GM23338 (cell line): ENCODE measurements around the gene SLC25A30. TPM values are rescaled to one million over a fixed set of nuclear protein-coding genes. Genes with fewer than 3 reads are reported as not detected.
A peak's percentile ranks its signal among the peaks of the same experiment; 100 is the strongest.

Experiments
- ATAC-seq: fragments of 200-7000 bp; cut with Tn5 transposase; 3 replicates; pipeline ENCODE4 v1.9.1; 2020
- DNase-seq: peaks from one replicate; pipeline ENCODE4 v3.0.0-alpha.2; 2015; ENCODE audit warnings: low spot score
- H2AFZ ChIP-seq: fragments of 200-600 bp; sonication (generic); 2 replicates; pipeline ENCODE4 v1.8.0; 2016; ENCODE audit warnings: antibody characterized with exemption, mild to moderate bottlenecking, moderate library complexity
- H3F3A ChIP-seq: fragments of 200-600 bp; sonication (generic); replicated peaks from 2 replicates; pipeline ENCODE4 v1.8.0; 2017; ENCODE audit warnings: antibody characterized with exemption, mixed run types, low read depth
- H3K27ac ChIP-seq: fragments of 200-600 bp; sonication (generic); 2 replicates; pipeline ENCODE4 v1.6.1; 2016; ENCODE audit warnings: low read depth
- H3K27me3 ChIP-seq: fragments of 200-600 bp; sonication (generic); 2 replicates; pipeline ENCODE4 v1.8.0; 2016; ENCODE audit warnings: mild to moderate bottlenecking, mixed run types, moderate library complexity; ENCODE audit not compliant: insufficient read depth
- H3K36me3 ChIP-seq: fragments of 200-600 bp; sonication (generic); 2 replicates; pipeline ENCODE4 v1.8.0; 2016; ENCODE audit warnings: mild to moderate bottlenecking; ENCODE audit not compliant: insufficient read depth
- H3K4me1 ChIP-seq: fragments of 200-600 bp; sonication (generic); 2 replicates; pipeline ENCODE4 v1.8.0; 2016; ENCODE audit warnings: mild to moderate bottlenecking, moderate library complexity; ENCODE audit not compliant: insufficient read depth
- H3K4me2 ChIP-seq: fragments of 200-600 bp; sonication (generic); 2 replicates; pipeline ENCODE4 v1.7.1; 2017; ENCODE audit warnings: mixed run types
- H3K4me3 ChIP-seq: fragments of 200-600 bp; sonication (generic); 2 replicates; pipeline ENCODE4 v1.6.1; 2016; ENCODE audit warnings: mixed run types
- H3K79me2 ChIP-seq: fragments of 200-600 bp; sonication (generic); replicated peaks from 2 replicates; pipeline ENCODE4 v1.8.0; 2017; ENCODE audit warnings: mild to moderate bottlenecking; ENCODE audit not compliant: insufficient read depth
- H3K9me2 ChIP-seq: fragments of 200-600 bp; sonication (generic); 2 replicates; pipeline ENCODE4 v1.8.0; 2017; ENCODE audit not compliant: insufficient read depth
- H4K20me1 ChIP-seq: fragments of 200-600 bp; sonication (generic); replicated peaks from 2 replicates; pipeline ENCODE4 v1.8.0; 2017; ENCODE audit warnings: mild to moderate bottlenecking; ENCODE audit not compliant: insufficient read depth
- H3K27ac Mint-ChIP-seq: 2 replicates; pipeline ENCODE4 v1.8.0; 2020; ENCODE audit warnings: inconsistent platforms, mild to moderate bottlenecking, moderate library complexity, mixed read lengths
- H3K27me3 Mint-ChIP-seq: 3 replicates; pipeline ENCODE4 v1.8.0; 2022; ENCODE audit warnings: low read depth, mild to moderate bottlenecking, moderate library complexity, mixed read lengths, inconsistent platforms; ENCODE audit not compliant: insufficient read depth, poor library complexity
- H3K36me3 Mint-ChIP-seq: 3 replicates; pipeline ENCODE4 v1.8.0; 2021; ENCODE audit warnings: low read depth, mild to moderate bottlenecking, inconsistent platforms, moderate library complexity, mixed read lengths
- H3K4me1 Mint-ChIP-seq: 3 replicates; pipeline ENCODE4 v1.8.0; 2020; ENCODE audit warnings: mild to moderate bottlenecking, inconsistent platforms, mixed read lengths
- H3K4me3 Mint-ChIP-seq: 3 replicates; pipeline ENCODE4 v1.8.0; 2021; ENCODE audit warnings: moderate library complexity, mild to moderate bottlenecking, inconsistent platforms, mixed read lengths
- H3K9me3 Mint-ChIP-seq: 3 replicates; pipeline ENCODE4 v1.8.0; 2020; ENCODE audit warnings: moderate library complexity, mild to moderate bottlenecking, inconsistent platforms, mixed read lengths
- CREB1 ChIP-seq: fragments of 250-450 bp; sonication (Bioruptor Pico); IDR thresholded peaks from 2 replicates; pipeline ENCODE4 v1.5.0; 2020; ENCODE audit warnings: low read depth, mild to moderate bottlenecking, moderate library complexity
- EZH2 ChIP-seq: fragments of 200-600 bp; sonication (generic); IDR thresholded peaks from one replicate; pipeline ENCODE4 v1.8.0; 2017; ENCODE audit warnings: antibody characterized with exemption, mild to moderate bottlenecking, low read depth; ENCODE audit not compliant: unreplicated experiment
- EZH2phosphoT487 ChIP-seq: fragments of 200-600 bp; sonication (generic); IDR thresholded peaks from one replicate; pipeline ENCODE4 v1.8.1; 2018; ENCODE audit warnings: antibody characterized with exemption; ENCODE audit not compliant: unreplicated experiment
- NANOG ChIP-seq: IDR thresholded peaks from 2 replicates; pipeline ENCODE4 v1.6.1; 2016; ENCODE audit warnings: antibody characterized with exemption, borderline replicate concordance
- POLR2AphosphoS5 ChIP-seq: IDR thresholded peaks from 2 replicates; pipeline ENCODE4 v1.6.1; 2016; ENCODE audit warnings: antibody characterized with exemption, low read depth
- REST ChIP-seq: IDR thresholded peaks from one replicate; pipeline ENCODE4 v1.6.1; 2018; ENCODE audit warnings: antibody characterized with exemption; ENCODE audit not compliant: unreplicated experiment
- STAT1 ChIP-seq: IDR thresholded peaks from one replicate; pipeline ENCODE4 v1.6.1; 2016; ENCODE audit warnings: antibody characterized with exemption; ENCODE audit not compliant: unreplicated experiment
- ZNF114 ChIP-seq: fragments of 250-450 bp; sonication (Bioruptor Pico); IDR thresholded peaks from 2 replicates; pipeline ENCODE4 v1.5.0; 2020; ENCODE audit warnings: mild to moderate bottlenecking, moderate library complexity
- ZNF331 ChIP-seq: fragments of 250-450 bp; sonication (Bioruptor Pico); IDR thresholded peaks from 2 replicates; pipeline ENCODE4 v1.5.0; 2020; ENCODE audit warnings: low read depth, mild to moderate bottlenecking, moderate library complexity
- polyA plus RNA-seq: library from polyadenylated mRNA; unstranded; fragments of >200 nt; fragmentation: Nextera tagmentation; extraction: Ambion mirVana; gene quantifications from 2 replicates; pipeline ENCODE4 v1.2.1, GENCODE V29; 2016
- total RNA-seq: library from RNA; depleted of rRNA; stranded (reverse); fragments of >200 nt; shearing (Covaris generic); gene quantifications from 2 replicates; pipeline ENCODE4 v1.2.3, GENCODE V29; 2014
- TF ChIP-seq, protein P1 (sequence below): IDR thresholded peaks from 2 replicates; pipeline ENCODE4 v1.6.1; 2016; ENCODE audit warnings: antibody characterized with exemption

SLC25A30 gene
- total and polyA plus RNA-seq, 2 experiments from 2014 or later: 2.0 to 7.5 TPM

DNA sequence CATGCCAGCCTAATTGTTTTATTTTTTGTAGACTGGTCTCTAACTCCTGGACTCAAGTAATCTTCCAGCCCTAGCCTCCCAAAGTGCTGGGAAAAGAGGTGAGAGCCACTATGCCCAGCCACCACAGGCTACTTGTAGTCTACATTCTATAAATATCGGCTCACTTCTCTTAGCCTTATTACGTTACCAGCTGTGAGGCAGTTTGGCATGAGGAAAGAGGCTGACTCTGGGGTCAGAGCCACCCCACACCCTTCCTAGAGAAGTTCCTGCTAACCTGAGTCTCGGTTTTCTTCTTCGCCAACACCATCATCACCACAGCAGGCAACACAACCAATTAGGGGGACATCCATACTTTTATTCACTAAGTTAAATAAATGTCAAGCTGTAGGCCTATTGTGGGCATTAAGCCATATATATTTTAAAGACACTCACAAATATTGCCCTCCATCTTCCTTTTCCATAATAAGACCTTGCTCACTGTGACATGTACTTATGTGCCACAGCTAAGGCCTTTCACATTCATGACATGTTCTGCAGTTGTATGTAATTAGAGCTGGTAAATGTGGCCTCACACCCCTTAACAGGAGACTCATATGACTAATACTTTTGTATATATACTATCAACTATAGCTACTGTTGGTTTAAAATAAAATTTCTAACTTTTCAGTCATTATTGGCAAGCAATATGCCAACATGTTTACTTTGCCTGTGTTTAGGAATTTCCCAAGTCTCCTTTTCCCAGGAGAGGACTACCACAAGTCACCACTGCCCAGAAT, 5.7 kb downstream of the SLC25A30 start:
- Mint-ChIP-seq H3K27ac (no peak overlapping the region), H3K9me3 (no peaks in the 10 kb centered on the region), H3K4me3 (no peak overlapping the region), H3K27me3 (peaks cover 8% of the 10 kb centered on the region), H3K4me1 (peaks cover 7% of the 10 kb centered on the region; the same call in 1 of the 3 replicates), H3K36me3 (peaks cover 5% of the 10 kb centered on the region; the same call in 2 of the 3 replicates)
- Histone ChIP-seq H3K27ac (no peak overlapping the region), H3K4me3 (no peak overlapping the region), H3K4me2 (no peak overlapping the region), H3F3A (0 out of 2 replicates have a peak, but pooled peaks cover 4% of the 10 kb centered on the region), H3K36me3 (no peaks in the 10 kb centered on the region), H2AFZ (no peak overlapping the region), H3K27me3 (peaks cover 11% of the 10 kb centered on the region), H3K4me1 (no peaks in the 10 kb centered on the region), H4K20me1 (peaks cover 6% of the 10 kb centered on the region; the same call in 1 of the 2 replicates), H3K9me2 (no peaks in the 10 kb centered on the region), H3K79me2 (0 out of 2 replicates have a peak, but pooled peaks cover 4% of the 10 kb centered on the region)
- TF ChIP-seq NANOG: no peak
- TF ChIP-seq EZH2phosphoT487: no peak
- no peak for TF ChIP-seq STAT1
- no peak for TF ChIP-seq CREB1 (CRISPR knock-in tag)
- no peak for TF ChIP-seq EZH2
- TF ChIP-seq REST: no peak
- no peak for TF ChIP-seq POLR2AphosphoS5
- no peak for TF ChIP-seq ZNF331 (CRISPR knock-in tag)
- TF ChIP-seq, protein P1, sequence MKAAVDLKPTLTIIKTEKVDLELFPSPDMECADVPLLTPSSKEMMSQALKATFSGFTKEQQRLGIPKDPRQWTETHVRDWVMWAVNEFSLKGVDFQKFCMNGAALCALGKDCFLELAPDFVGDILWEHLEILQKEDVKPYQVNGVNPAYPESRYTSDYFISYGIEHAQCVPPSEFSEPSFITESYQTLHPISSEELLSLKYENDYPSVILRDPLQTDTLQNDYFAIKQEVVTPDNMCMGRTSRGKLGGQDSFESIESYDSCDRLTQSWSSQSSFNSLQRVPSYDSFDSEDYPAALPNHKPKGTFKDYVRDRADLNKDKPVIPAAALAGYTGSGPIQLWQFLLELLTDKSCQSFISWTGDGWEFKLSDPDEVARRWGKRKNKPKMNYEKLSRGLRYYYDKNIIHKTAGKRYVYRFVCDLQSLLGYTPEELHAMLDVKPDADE: no peak
- TF ChIP-seq ZNF114: no peak
- no peak for DNase-seq
- ATAC-seq: no peak

DNA sequence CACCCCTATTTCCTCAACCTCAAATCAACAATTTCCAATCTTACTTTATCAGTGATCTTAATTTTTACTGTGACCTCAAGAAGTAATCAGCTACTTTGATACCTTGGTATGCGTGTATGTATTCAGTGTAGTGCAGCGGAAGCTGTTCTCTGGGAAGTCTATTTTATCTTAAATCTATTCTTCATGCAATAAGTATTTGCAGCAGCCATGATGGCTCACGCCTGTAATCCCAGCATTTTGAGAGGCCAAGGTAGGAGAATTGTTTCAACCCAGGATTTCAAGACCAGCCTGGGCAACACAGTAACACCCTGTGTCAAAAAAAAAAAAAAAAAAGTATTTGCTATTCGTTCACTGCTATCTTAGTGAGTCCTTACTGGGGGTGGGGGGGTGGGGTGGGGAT, 6.5 kb downstream of the SLC25A30 start:
- Mint-ChIP-seq H3K27ac (no peak overlapping the region), H3K4me1 (no peaks in the 10 kb centered on the region), H3K4me3 (no peak overlapping the region), H3K9me3 (no peaks in the 10 kb centered on the region), H3K36me3 (peaks cover 7% of the 10 kb centered on the region; the same call in 2 of the 3 replicates), H3K27me3 (no peaks in the 10 kb centered on the region)
- H3K4me1 ChIP-seq: no peaks in the 10 kb centered on the region
- no peak overlapping the region for H2AFZ ChIP-seq
- TF ChIP-seq, protein P1: no peak
- H3K4me2 ChIP-seq: no peak overlapping the region
- ATAC-seq: no peak
- peaks cover under 1% of the 10 kb centered on the region; the same call in 1 of the 2 replicates for H3K36me3 ChIP-seq
- DNase-seq: no peak
- H3K27me3 ChIP-seq: peaks cover 3% of the 10 kb centered on the region
- no peaks in the 10 kb centered on the region for H3K9me2 ChIP-seq
- H4K20me1 ChIP-seq: peaks cover 6% of the 10 kb centered on the region; the same call in 1 of the 2 replicates
- H3K79me2 ChIP-seq: 0 out of 2 replicates have a peak, but pooled peaks cover 4% of the 10 kb centered on the region
- 0 out of 2 replicates have a peak, but pooled peaks cover 4% of the 10 kb centered on the region for H3F3A ChIP-seq
- peak overlapping the region; percentile 69; the same call in 1 of the 2 replicates for H3K27ac ChIP-seq
- H3K4me3 ChIP-seq: no peak overlapping the region
